HFFc6 (cell line): ENCODE results near the gene DISC1. TPM values are rescaled to one million over a fixed set of nuclear protein-coding genes. Genes with fewer than 3 reads are reported as not detected.
"Not testable (repeated sequence)": the region's sequence is repeated elsewhere in the genome, so short reads cannot be mapped to it uniquely, and the experiment has no call there.

Experiments
- DNase-seq: peaks from one replicate; pipeline ENCODE4 v3.0.0-alpha.2; 2018
- H3K27ac Mint-ChIP-seq: 2 replicates; pipeline ENCODE4 v1.8.0; 2020; ENCODE audit warnings: mild to moderate bottlenecking, mixed read lengths
- H3K27me3 Mint-ChIP-seq: 2 replicates; pipeline ENCODE4 v1.8.0; 2021; ENCODE audit warnings: mild to moderate bottlenecking, moderate library complexity, mixed read lengths; ENCODE audit not compliant: insufficient read depth
- H3K36me3 Mint-ChIP-seq: 2 replicates; pipeline ENCODE4 v1.8.0; 2021; ENCODE audit warnings: low read depth, mixed read lengths
- H3K4me1 Mint-ChIP-seq: 2 replicates; pipeline ENCODE4 v1.8.0; 2020; ENCODE audit warnings: low read depth, mixed read lengths
- H3K4me3 Mint-ChIP-seq: 2 replicates; pipeline ENCODE4 v1.8.0; 2020; ENCODE audit warnings: mild to moderate bottlenecking, moderate library complexity, mixed read lengths
- H3K9me3 Mint-ChIP-seq: 2 replicates; pipeline ENCODE4 v1.8.0; 2020; ENCODE audit warnings: mild to moderate bottlenecking, mixed read lengths
- total RNA-seq, 6 experiments: library from RNA; stranded (reverse); fragmentation: NEBNext Ultra II Directional; extraction: Animal tissue kit (Norgen Biotek cat#: 25700); gene quantifications; 2 replicates in 1 of 6; 3 replicates in 5 of 6; pipeline ENCODE4 v1.2.3, GENCODE V29; 2021
- TF ChIP-seq, protein P1 (sequence below): fragments of 200-600 bp; sonication (generic); IDR thresholded peaks from 2 replicates; pipeline ENCODE4 v1.5.0; 2021; ENCODE audit warnings: antibody characterized with exemption, mild to moderate bottlenecking

Gene DISC1
- total RNA-seq, 6 experiments from 2014 or later, result 1.3 to 4.3 (median 1.9) TPM

DNA sequence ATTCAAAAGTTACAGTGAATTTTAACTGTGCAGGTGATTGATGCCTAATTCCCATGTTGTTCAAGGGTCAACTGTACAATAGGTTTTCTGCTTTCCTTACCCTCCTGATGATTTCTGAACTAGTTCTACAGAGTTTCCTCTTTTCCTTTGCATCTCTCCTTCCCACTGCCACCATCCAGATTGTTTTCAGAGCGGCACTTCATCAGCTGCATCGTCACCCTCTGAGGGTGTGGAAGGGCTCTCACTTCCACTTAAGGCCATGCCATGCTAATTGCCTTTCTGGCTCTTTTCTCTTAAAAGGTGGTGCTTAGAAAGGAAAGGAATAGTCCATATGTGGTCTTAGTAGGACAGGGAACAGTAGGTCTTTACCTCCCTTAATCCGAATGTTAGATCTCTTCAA, 39.1 kb downstream of the DISC1 start:
- Mint-ChIP-seq H3K4me3 (no peak overlapping the region), H3K27ac (no peak overlapping the region), H3K36me3 (no peaks in the 10 kb centered on the region), H3K4me1 (no peaks in the 10 kb centered on the region), H3K27me3 (no peaks in the 10 kb centered on the region), H3K9me3 (peaks cover 9% of the 10 kb centered on the region)
- TF ChIP-seq, protein P1, sequence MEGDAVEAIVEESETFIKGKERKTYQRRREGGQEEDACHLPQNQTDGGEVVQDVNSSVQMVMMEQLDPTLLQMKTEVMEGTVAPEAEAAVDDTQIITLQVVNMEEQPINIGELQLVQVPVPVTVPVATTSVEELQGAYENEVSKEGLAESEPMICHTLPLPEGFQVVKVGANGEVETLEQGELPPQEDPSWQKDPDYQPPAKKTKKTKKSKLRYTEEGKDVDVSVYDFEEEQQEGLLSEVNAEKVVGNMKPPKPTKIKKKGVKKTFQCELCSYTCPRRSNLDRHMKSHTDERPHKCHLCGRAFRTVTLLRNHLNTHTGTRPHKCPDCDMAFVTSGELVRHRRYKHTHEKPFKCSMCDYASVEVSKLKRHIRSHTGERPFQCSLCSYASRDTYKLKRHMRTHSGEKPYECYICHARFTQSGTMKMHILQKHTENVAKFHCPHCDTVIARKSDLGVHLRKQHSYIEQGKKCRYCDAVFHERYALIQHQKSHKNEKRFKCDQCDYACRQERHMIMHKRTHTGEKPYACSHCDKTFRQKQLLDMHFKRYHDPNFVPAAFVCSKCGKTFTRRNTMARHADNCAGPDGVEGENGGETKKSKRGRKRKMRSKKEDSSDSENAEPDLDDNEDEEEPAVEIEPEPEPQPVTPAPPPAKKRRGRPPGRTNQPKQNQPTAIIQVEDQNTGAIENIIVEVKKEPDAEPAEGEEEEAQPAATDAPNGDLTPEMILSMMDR, result no peak
- no peak for DNase-seq

DNA sequence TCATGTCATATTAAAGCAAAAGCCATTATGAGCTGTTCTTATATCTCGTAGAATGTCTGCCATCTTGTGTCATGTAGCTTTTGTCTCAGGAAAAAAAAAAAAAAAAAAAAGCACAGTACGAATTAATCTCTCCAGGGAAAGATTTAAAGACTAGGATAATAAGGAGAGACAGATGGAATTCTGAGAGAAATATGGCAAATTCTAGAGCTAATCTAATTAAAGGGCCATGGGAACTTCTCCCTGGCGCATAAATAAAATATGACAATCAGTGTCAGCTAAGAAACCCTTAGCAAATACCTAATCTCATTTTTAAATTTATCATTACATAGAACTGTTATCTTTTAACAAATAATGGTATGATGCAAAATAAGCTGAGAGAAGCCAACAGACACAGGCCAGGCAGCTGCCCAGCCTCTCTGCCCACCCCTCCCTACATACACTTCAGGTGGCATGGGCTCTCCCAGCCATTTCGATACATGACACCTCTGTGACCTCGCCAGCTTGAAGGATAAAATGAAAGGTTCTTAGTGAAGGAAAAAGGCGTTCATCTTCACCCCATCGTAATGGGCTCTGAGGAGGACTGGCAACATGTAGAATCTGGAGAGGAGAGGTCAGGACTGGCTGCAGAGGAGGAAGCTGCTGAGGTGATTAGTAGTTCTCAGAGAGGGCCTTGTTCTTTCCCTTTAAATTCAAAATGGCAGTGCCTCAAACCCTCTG, 39.8 kb downstream of the DISC1 start:
- Mint-ChIP-seq H3K27me3 (no peaks in the 10 kb centered on the region), H3K27ac (no peak overlapping the region; the same call in 1 of the 2 replicates), H3K4me1 (no peaks in the 10 kb centered on the region), H3K4me3 (no peak overlapping the region), H3K36me3 (no peaks in the 10 kb centered on the region), H3K9me3 (peaks cover 15% of the 10 kb centered on the region)
- TF ChIP-seq, protein P1, result no peak
- DNase-seq, result no peak

- no peak for DNase-seq
- TF ChIP-seq, protein P1, result no peak
- no peaks in the 10 kb centered on the region for H3K4me1 Mint-ChIP-seq
- H3K36me3 Mint-ChIP-seq, result no peaks in the 10 kb centered on the region
- H3K27me3 Mint-ChIP-seq, result no peaks in the 10 kb centered on the region
- H3K4me3 Mint-ChIP-seq, result no peak overlapping the region
- H3K27ac Mint-ChIP-seq, result no peak overlapping the region
- peaks cover 15% of the 10 kb centered on the region for H3K9me3 Mint-ChIP-seq
Measured at GRCh38 chr1:231666937-231667608, 40.5 kb downstream of the DISC1 start.

- Mint-ChIP-seq H3K36me3 (no peaks in the 10 kb centered on the region), H3K9me3 (peaks cover 15% of the 10 kb centered on the region), H3K27ac (no peak overlapping the region), H3K27me3 (no peaks in the 10 kb centered on the region), H3K4me3 (no peak overlapping the region), H3K4me1 (no peaks in the 10 kb centered on the region)
- TF ChIP-seq, protein P1, result no peak
- DNase-seq, result no peak
Measured at GRCh38 chr1:231667896-231668506, 41.4 kb downstream of the DISC1 start.

DNA sequence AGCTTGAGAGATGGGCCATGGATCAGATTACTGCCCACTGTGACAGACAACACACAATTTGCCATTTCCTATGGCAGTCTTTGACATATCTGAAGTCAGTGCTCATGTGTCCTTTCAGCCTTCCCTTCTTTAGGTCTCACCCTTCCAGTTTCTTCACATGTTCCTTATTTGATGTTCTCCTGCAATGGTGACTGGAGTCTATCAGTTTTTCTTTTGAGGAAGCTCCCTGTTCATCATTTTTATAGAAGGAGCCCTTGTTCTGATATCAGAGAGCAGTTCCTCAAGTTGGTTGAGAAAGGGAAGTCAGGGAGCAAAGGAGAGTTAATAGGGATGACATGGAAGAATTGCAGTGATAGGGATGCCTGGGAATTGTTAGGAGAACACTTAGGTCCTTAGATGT, 42.2 kb downstream of the DISC1 start:
- no peaks in the 10 kb centered on the region for H3K4me1 Mint-ChIP-seq
- DNase-seq, result no peak
- no peaks in the 10 kb centered on the region for H3K27me3 Mint-ChIP-seq
- H3K9me3 Mint-ChIP-seq, result peaks cover 15% of the 10 kb centered on the region
- H3K36me3 Mint-ChIP-seq, result no peaks in the 10 kb centered on the region
- TF ChIP-seq, protein P1, result no peak
- no peak overlapping the region for H3K27ac Mint-ChIP-seq
- H3K4me3 Mint-ChIP-seq, result no peak overlapping the region

DNA sequence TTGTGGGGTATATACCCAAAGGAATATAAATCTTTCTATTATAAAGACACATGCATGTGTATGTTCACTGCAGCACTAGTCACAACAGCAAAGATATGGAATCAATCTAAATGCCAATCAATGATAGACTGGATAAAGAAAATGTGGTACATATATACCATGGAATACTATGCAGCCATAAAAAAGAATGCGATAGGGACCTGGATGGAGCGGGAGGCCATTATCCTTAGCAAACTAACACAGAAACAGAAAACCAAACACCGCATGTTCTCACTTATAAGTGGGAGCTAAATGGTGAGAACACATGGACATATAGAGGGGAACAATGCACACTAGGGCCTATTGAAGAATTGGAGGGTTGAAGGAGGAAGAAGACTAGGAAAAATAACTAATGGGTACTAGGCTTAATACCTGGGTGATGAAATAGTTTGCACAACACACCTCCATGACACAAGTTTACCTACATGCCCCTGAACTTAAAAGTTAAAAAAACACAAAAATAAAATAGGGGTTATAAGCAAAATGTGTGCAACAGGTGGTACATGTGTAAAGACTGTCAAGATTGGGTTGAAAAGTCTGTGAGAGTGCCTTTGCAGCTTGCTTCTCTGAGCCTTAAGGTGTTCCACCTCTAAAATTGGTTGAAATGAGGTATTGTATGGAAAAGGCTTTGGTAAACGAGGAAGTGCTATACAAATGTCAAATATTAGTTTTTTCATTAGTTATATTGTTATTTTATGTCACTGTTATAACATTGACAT, 43.5 kb downstream of the DISC1 start:
- not testable (repeated sequence) for H3K4me1 Mint-ChIP-seq

More for the DNA sequence above, 43.5 kb downstream of the DISC1 start:
- H3K9me3 Mint-ChIP-seq, result peaks cover 15% of the 10 kb centered on the region
- H3K27ac Mint-ChIP-seq, H3K36me3 Mint-ChIP-seq, DNase-seq, H3K4me3 Mint-ChIP-seq, H3K27me3 Mint-ChIP-seq: not testable (repeated sequence)
